ENCODE data around the gene EME1.

DNA sequence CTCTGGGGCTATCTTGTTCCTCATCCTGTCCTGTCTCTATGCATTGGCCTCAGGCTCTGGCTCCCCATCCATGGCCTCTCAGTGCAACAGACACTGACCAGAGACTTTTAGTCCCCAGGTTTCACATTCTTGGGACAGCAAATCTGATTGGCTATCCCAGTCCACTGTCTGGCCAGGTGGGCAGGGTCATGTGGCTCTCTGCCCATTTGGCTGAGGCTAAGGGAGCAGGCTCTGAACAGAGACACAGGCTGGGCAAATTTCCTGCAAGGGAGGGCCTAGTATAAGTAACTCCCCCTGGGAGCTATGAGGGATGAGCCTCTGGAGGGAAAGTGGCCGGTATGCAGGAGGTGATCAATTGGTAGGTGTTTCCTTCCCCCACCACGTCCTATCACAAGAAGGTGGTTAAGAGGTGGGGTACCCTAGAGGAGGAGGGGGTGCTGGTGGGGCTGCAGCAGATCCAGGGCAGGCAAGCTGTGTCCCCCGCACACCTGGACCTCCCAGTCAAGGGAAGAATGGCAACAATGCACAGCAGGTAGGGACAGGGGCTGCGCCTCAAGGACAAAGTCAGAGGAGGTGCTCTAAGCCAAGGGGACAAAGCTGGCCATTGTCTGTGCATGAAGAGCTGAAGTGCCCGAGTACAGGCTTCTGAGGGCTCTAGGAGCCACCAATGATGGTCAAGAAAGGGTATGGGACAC, 13.9 kb upstream of the EME1 start:
- TF ChIP-seq CTCF (IDR thresholded peaks at IDR 0.05 in 2 of 3, conservative IDR thresholded peaks at IDR 0.05 in 1 of 3; ENCODE audit: control insufficient read depth in 2 of 3, extremely low read depth in 1 of 3, insufficient read depth in 1 of 3, low read depth in 3 of 3, low read length in 3 of 3) (no peak), CEBPB (IDR thresholded peaks at IDR 0.05; ENCODE audit: borderline replicate concordance in 1 of 2, low read depth in 2 of 2, low read length in 2 of 2) (no peak), EP300 (IDR thresholded peaks at IDR 0.05; ENCODE audit: borderline replicate concordance in 1 of 2, control insufficient read depth in 1 of 2, low read depth in 2 of 2, low read length in 2 of 2) (no peak), POLR2A (IDR thresholded peaks at IDR 0.05; ENCODE audit: low read depth, low read length) (no peak; the same call in 1 of the 2 replicates), SREBF2 (IDR thresholded peaks at IDR 0.05; ENCODE audit: low read length) (no peak), NR2C2 (IDR thresholded peaks at IDR 0.05; ENCODE audit: borderline replicate concordance, control insufficient read depth, insufficient read length, low read depth) (no peak), NRF1 (conservative IDR thresholded peaks at IDR 0.05; ENCODE audit: low read depth, low read length) (no peak), CHD2 (IDR thresholded peaks at IDR 0.05; ENCODE audit: borderline replicate concordance, low read depth, low read length) (no peak), GABPA (IDR thresholded peaks at IDR 0.05; ENCODE audit: low read depth) (no peak), ZNF687 (IDR thresholded peaks at IDR 0.05) (no peak)

Data from GM12878 (cell line).